ENCODE measurements around the gene PAWR.

Gene PAWR

GRCh38 chr12:79678306-79678705 lies 12.5 kb downstream of the PAWR start:
- no peak for TF ChIP-seq CTCF (conservative IDR thresholded peaks at IDR 0.05; ENCODE audit: control insufficient read depth, insufficient read depth, low read depth, low read length)
- DNase-seq (ENCODE audit: low read depth), result no peak
- no peak overlapping the region for H3K4me3 ChIP-seq (ENCODE audit: control insufficient read depth, low read depth, low read length)

- H3K4me3 ChIP-seq (ENCODE audit: control insufficient read depth, low read depth, low read length), result no peak overlapping the region
- no peak for TF ChIP-seq CTCF (conservative IDR thresholded peaks at IDR 0.05; ENCODE audit: control insufficient read depth, insufficient read depth, low read depth, low read length)
- DNase-seq (ENCODE audit: low read depth), result no peak
These were observed 13.1 kb downstream of the PAWR start for GRCh38 chr12:79677672-79678071.

GRCh38 chr12:79676579-79676978 lies 14.2 kb downstream of the PAWR start:
- no peak for TF ChIP-seq CTCF (conservative IDR thresholded peaks at IDR 0.05; ENCODE audit: control insufficient read depth, insufficient read depth, low read depth, low read length)
- no peak overlapping the region for H3K4me3 ChIP-seq (ENCODE audit: control insufficient read depth, low read depth, low read length)
- no peak for DNase-seq (ENCODE audit: low read depth)

GRCh38 chr12:79674629-79675028 lies 16.1 kb downstream of the PAWR start:
- DNase-seq (ENCODE audit: low read depth), result peak; percentile 62
- no peak overlapping the region for H3K4me3 ChIP-seq (ENCODE audit: control insufficient read depth, low read depth, low read length)
- TF ChIP-seq CTCF (conservative IDR thresholded peaks at IDR 0.05; ENCODE audit: control insufficient read depth, insufficient read depth, low read depth, low read length), result no peak

GRCh38 chr12:79673354-79673753 lies 17.4 kb downstream of the PAWR start:
- TF ChIP-seq CTCF (conservative IDR thresholded peaks at IDR 0.05; ENCODE audit: control insufficient read depth, insufficient read depth, low read depth, low read length), result no peak
- no peak for DNase-seq (ENCODE audit: low read depth)
- no peak overlapping the region for H3K4me3 ChIP-seq (ENCODE audit: control insufficient read depth, low read depth, low read length)

- H3K4me3 ChIP-seq (ENCODE audit: control insufficient read depth, low read depth, low read length), result no peak overlapping the region
- no peak for DNase-seq (ENCODE audit: low read depth)
- no peak for TF ChIP-seq CTCF (conservative IDR thresholded peaks at IDR 0.05; ENCODE audit: control insufficient read depth, insufficient read depth, low read depth, low read length)
These were observed 22.7 kb downstream of the PAWR start for GRCh38 chr12:79668113-79668512.

- no peak for TF ChIP-seq CTCF (conservative IDR thresholded peaks at IDR 0.05; ENCODE audit: control insufficient read depth, insufficient read depth, low read depth, low read length)
- H3K4me3 ChIP-seq (ENCODE audit: control insufficient read depth, low read depth, low read length), result no peak overlapping the region
- no peak for DNase-seq (ENCODE audit: low read depth)
These were observed 25.4 kb downstream of the PAWR start for GRCh38 chr12:79665212-79665887.

All from fibroblast of mammary gland (primary cell).